ENCODE results near the gene CNTLN.

GRCh38 chr9:17322882-17323864 is 188.3 kb downstream of the CNTLN start:
- TF ChIP-seq NELFE (IDR thresholded peaks at IDR 0.05; ENCODE audit: insufficient read depth, insufficient read length) = no peak
- TF ChIP-seq ZEB2 (IDR thresholded peaks at IDR 0.05) = no peak
- TF ChIP-seq RBM15 (IDR thresholded peaks at IDR 0.05; ENCODE audit: insufficient read depth, low read length) = no peak
- TF ChIP-seq EZH2 (IDR thresholded peaks at IDR 0.05; ENCODE audit: borderline replicate concordance, low read depth, low read length) = no peak
- TF ChIP-seq TARDBP (IDR thresholded peaks at IDR 0.05) = no peak
- TF ChIP-seq MAX (CRISPR knock-in tag; IDR thresholded peaks at IDR 0.05) = no peak
- no peak for TF ChIP-seq JUN (IDR thresholded peaks at IDR 0.05; ENCODE audit: borderline replicate concordance, low read depth, low read length)
- TF ChIP-seq JUN (CRISPR knock-in tag; IDR thresholded peaks at IDR 0.05; ENCODE audit: borderline replicate concordance) = no peak
- TF ChIP-seq HDAC6 (IDR thresholded peaks at IDR 0.05; ENCODE audit: low read depth, low read length) = no peak
- no peak for TF ChIP-seq ILF3 (IDR thresholded peaks at IDR 0.05; ENCODE audit: borderline replicate concordance)
- no peak for TF ChIP-seq ZNF586 (CRISPR knock-in tag; conservative IDR thresholded peaks at IDR 0.05)
- no peak for TF ChIP-seq SMARCA5 (IDR thresholded peaks at IDR 0.05)
- no peak for TF ChIP-seq RBM14 (IDR thresholded peaks at IDR 0.05; ENCODE audit: borderline replicate concordance, insufficient read depth, low read depth, low read length)
- no peak for TF ChIP-seq POLR2A (conservative IDR thresholded peaks at IDR 0.05)
